Activated CD8-positive, alpha-beta memory T cell treated with anti-CD3 and anti-CD28 coated beads, Interleukin-2, amount 50 U/mL, for 24 hours (primary cell): ENCODE measurements around the gene CDYL.

Experiments
- DNase-seq: peaks from one replicate; pipeline ENCODE4 v3.0.0-alpha.2; 2020; ENCODE audit errors: extremely low read depth

The CDYL gene

GRCh38 chr6:4774296-4774695 is 1.9 kb upstream of the CDYL start:
- DNase-seq, result no peak

- DNase-seq, result no peak
Measured at GRCh38 chr6:4774715-4775493, 1.3 kb upstream of the CDYL start.

DNA sequence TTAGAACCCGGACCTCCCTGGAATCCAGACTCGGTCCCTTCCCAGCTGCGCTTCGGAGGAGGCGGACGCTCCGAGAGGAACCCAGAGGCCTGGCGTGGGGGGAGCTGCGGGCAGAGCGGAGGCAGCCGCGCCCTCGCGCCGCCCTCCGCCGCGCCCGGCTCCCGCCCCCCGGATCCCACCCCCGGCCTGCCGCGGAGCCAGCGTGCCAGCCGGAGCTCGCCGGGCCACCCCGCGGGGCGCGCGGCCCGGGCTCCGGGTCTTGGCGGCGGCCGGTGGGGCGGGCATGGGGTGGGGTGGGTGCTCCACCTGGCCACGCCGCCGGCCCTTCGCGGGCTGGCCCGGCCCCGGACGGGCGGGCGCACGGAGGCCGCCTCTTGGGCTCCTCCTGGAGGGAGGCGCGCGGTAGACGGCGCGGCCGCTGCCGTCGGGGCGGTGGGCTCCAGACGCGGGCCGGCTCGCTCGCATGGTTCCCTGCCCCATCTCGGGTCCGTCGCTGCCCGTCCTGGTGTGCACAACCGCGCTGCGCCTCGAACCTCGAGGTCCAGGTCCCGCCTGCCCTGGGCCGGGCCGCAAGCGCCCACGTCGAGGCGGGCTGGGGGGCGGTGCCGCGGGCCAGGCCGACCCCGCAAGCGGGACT is 592 bp upstream of the CDYL start:
- no peak for DNase-seq

- no peak for DNase-seq
Measured at GRCh38 chr6:4776493-4777393, 539 bp downstream of the CDYL start.

DNA sequence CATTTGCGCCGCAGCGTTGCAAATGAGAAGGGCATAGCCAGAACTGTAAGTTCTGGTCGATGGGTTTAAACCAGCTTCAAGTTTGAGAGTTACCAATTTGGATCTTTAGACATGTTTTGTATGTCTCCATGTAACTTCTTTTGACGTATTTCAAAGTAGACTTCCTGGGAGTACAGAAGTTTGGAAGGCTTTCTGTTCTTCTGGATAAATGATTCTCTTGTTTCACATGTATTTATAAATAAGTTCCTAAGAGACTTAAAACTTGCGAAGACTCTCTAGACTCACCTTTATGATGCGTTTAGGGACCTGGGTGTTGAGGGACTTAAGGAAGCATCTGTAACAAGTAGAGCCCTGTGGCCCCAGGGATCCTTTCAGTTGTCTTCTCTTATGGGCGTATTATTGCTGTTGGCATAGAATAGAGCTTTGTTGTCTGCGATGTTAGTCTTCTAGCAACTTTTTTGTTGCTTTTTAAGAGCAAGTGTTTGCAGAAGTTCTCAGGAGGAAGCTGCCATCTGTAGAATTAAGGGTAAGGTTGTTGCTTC is 1.3 kb downstream of the CDYL start:
- no peak for DNase-seq

DNA sequence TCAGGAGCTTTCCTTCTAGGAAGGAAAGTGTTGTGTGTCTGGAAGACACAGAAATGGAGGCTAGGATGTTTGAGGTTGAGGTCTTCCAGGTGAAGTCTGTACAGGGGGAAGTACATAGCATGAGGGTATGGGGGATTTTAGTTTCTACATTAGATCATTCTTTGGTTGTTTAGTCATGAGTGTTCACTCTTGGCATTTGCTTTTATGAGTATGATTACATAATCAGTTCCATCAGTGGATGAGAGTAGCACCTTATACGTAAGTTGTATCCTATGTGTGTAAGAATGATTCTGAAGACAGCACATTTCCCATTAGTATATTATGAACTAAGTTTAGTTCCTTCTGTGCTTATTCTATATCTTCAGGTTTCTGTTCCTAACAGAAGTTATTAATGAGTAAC is 1.9 kb downstream of the CDYL start:
- DNase-seq, result no peak

DNA sequence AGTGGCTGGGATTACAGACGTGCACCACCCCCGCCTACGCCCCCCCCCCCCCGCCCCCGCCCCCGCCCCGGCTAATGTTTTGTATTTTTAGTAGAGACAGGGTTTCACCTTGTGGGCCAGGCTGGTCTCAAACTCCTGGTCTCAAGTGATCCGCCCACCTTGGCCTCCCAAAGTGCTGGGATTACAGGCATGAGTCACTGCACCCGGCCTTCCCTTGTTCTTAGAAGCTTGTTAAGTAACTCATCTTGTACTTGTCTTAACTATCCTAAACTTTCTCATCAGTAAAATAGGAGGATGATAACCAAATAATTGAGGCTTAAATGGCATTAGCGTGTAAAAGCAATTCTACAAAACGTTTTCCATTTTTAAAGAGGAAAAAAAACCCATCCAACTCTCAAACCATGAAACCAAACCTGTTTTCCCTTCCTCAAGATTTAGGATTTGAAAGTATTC is 4.2 kb downstream of the CDYL start:
- DNase-seq, result no peak

GRCh38 chr6:4781426-4781825 is 5.2 kb downstream of the CDYL start:
- no peak for DNase-seq

GRCh38 chr6:4781967-4782575 is 5.9 kb downstream of the CDYL start:
- no peak for DNase-seq

DNA sequence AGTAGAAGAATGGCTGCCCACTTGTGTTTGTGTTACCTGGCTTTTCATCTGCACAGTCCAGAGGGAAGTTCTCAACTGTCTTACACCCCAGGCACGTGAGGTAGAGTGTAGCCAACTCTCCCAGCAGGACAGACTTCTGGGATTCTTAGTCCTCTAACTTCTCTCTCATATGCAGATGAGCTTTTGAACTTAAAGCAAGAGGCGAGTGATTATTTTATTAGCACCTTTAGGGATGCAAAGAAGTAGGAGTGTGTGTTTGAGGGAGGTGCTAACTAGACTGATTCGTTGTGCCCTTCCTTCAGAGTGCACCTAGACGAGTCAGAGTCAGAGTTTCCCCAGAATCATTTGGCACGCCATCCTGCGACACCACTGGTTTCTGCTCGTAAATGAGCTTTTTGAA is 10.8 kb downstream of the CDYL start:
- DNase-seq, result no peak

DNA sequence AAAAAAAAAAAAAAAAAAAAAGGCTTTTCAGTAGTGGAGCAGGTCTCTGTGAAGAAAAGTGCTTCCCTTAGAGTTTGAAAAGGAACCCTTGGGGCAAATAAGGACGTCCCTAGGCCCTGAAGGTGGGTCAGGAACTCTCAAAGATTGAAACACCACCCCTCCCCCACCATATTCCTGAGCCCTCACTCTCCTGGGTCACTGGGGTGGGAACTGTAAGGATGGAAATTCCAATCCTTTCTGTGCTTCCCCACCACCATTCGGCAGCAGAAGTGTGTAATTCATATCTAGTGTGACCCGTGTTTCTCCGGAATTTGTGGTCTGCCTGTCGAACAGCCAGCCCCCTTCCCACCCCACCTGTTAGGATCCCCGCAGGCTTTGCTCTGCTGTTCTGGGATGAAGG is 12.3 kb downstream of the CDYL start:
- no peak for DNase-seq

- no peak for DNase-seq
Measured at GRCh38 chr6:4788953-4789584, 12.9 kb downstream of the CDYL start.

DNA sequence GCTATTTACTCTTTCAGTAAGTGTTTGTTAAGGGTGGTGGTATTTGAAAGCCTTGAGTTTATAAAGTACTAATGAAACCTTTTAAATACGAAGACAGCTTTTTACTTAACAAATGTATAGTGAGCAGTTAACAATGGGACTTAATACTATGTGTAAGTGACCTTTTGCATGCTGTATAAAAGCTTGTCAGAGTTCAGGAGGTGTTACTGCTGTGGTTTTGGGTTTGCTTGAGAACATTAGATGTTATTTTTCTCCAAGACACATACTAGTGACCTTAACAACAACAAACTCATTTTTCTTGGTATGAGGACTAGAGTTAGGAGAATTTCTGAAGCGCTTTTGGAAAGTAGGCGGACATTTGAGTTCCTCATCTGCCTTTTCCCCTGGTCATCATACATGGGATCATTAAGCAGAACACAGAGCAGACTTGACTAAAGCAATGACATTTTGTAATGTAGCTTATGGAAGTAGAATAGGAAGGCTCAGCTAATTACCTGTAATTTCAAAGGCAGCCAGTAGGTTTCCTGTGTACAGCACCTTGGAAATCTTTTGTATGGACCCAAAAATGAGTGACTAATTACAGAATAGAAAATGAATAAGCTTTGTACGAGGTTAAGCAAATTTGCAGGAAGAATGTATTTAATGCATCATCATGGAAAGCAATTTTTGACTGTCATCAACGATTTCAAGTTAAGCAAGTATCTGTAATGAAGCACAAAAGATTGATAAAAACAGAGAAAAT is 14.1 kb downstream of the CDYL start:
- DNase-seq, result no peak

GRCh38 chr6:4794140-4794707 is 18.0 kb downstream of the CDYL start:
- no peak for DNase-seq

- no peak for DNase-seq
Measured at GRCh38 chr6:4797587-4797986, 21.4 kb downstream of the CDYL start.

DNA sequence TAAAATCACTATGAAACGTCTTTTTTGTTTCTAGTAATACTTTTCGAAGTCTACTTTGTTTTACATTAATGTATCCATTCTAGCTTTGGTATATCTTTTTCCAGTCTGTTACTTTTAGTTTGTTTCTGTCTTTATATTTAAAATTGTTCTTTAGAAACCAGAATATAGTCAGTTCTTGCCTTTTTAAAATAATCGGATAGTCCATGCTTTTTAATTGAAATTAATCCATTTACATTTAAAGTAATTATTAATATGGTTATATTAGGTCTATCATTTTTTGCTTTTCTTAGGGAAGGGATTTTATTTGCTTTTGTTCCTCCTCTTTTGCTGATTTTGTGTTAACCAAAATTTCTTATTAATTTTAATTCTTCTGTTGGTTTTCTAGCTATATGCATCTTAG is 23.7 kb downstream of the CDYL start:
- DNase-seq, result no peak

DNA sequence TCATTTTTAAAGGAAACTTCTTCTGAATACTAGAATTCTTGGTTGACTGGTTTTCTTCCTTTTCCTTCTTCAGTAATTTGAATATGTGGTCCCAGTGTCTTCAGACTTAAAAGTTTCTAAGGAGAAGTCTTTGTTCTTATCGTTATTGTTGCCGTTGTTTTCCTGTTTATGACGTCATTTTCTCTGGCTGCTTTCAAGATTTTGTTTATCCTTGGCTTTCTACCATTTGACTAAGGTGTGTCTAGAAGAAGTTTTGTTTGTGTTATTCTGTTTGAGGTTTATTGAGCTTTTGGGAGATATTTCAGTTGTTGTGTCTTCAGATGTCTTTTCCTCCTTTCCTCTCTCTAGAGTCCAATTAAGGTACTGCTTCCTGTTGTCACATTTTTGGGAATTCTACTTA is 24.5 kb downstream of the CDYL start:
- DNase-seq, result no peak

GRCh38 chr6:4801491-4802110 is 25.4 kb downstream of the CDYL start:
- DNase-seq, result no peak

- DNase-seq, result no peak
Measured at GRCh38 chr6:4802312-4802935, 26.2 kb downstream of the CDYL start.
